ENCODE data around the gene RGS3. TPM values are rescaled to one million over a fixed set of nuclear protein-coding genes. Genes with fewer than 3 reads are reported as not detected.

Gene RGS3
- total and polyA plus RNA-seq, 10 of the 15 experiments (the other 5 are each of a cell fraction or from before 2014, with no cell fraction given): 2.9 to 138 (median 28.8) TPM

GRCh38 chr9:113603773-113604172 is 140.2 kb downstream of the RGS3 start (continued):
- TF ChIP-seq, protein P1, sequence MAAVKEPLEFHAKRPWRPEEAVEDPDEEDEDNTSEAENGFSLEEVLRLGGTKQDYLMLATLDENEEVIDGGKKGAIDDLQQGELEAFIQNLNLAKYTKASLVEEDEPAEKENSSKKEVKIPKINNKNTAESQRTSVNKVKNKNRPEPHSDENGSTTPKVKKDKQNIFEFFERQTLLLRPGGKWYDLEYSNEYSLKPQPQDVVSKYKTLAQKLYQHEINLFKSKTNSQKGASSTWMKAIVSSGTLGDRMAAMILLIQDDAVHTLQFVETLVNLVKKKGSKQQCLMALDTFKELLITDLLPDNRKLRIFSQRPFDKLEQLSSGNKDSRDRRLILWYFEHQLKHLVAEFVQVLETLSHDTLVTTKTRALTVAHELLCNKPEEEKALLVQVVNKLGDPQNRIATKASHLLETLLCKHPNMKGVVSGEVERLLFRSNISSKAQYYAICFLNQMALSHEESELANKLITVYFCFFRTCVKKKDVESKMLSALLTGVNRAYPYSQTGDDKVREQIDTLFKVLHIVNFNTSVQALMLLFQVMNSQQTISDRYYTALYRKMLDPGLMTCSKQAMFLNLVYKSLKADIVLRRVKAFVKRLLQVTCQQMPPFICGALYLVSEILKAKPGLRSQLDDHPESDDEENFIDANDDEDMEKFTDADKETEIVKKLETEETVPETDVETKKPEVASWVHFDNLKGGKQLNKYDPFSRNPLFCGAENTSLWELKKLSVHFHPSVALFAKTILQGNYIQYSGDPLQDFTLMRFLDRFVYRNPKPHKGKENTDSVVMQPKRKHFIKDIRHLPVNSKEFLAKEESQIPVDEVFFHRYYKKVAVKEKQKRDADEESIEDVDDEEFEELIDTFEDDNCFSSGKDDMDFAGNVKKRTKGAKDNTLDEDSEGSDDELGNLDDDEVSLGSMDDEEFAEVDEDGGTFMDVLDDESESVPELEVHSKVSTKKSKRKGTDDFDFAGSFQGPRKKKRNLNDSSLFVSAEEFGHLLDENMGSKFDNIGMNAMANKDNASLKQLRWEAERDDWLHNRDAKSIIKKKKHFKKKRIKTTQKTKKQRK (IDR thresholded peaks at IDR 0.05; ENCODE audit: low read depth, low read length): no peak
- TF ChIP-seq ZNF384 (IDR thresholded peaks at IDR 0.05; ENCODE audit: borderline replicate concordance, low read depth, low read length): no peak

DNA sequence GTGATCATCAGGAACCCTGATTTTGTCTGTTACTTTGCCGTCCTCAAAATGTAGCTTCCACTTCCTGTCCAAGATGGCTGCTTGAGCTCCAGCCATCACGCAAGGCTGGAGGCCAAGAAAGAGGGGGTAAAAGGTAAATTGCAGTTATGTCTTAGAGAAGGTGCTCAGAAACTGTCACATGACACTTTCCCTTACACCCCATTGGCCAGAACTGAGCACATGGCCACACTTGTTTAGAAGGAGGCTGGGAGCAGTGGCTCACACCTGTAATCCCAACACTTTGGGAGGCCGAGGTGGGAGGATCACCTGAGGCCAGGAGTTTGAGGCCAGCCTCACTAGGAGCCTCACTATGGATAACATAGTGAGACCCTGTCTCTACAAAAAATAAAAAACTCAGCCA is 140.9 kb downstream of the RGS3 start:
- H3K79me2 ChIP-seq (ENCODE audit: control insufficient read depth, insufficient read depth, low read length): no peaks in the 10 kb centered on the region
- H3K9me3 ChIP-seq (replicated peaks; ENCODE audit: control insufficient read depth, insufficient read depth, low read length): no peaks in the 10 kb centered on the region
- WGBS (ENCODE audit: insufficient coverage, insufficient replicate concordance, low lambda C conversion rate, missing lambda C conversion rate): 80% methylated on average over 3 of the region's 3 CpGs
- 0 out of 2 replicates have a peak, but pooled peaks have one; percentile 49 for TF ChIP-seq RAD51 (IDR thresholded peaks at IDR 0.05)
- TF ChIP-seq SMC3 (IDR thresholded peaks at IDR 0.05; ENCODE audit: borderline replicate concordance, low read length): no peak
- in situ Hi-C loops (cut with MboI): no loop called here
- DNase-seq (ENCODE audit: low read depth, low spot score): no peak
- H4K20me1 ChIP-seq (ENCODE audit: control insufficient read depth, insufficient read depth): no peaks in the 10 kb centered on the region
- H3K4me1 ChIP-seq (ENCODE audit: control insufficient read depth, insufficient read depth, low read length): peaks cover 7% of the 10 kb centered on the region; the same call in 1 of the 2 replicates
- ChIA-PET SMC1A (ENCODE audit: uncharacterized antibody, unreplicated experiment) (interaction anchor here (3.6 to 4.4 kb wide), 3 partner anchors 12 to 158 kb away, joined by 13 to 28 read pairs (median 23); no protein-coding TSS in a partner anchor), CTCF (interaction anchor here (1.0 to 6.1 kb wide), 2 partner anchors 22 to 52 kb away, joined by 3 to 62 read pairs; no protein-coding TSS in a partner anchor), RAD21 (ENCODE audit: unreplicated experiment) (interaction anchor here (1.3 to 3.6 kb wide), 2 partner anchors 15 to 51 kb away, joined by 3 to 22 read pairs; no protein-coding TSS in a partner anchor), POLR2A (no interaction called here)
- no TSS peak for BruUV-seq (replicated peaks)
- no peak for FAIRE-seq
- H3K27ac ChIP-seq (ENCODE audit: control insufficient read depth, insufficient read depth): no peak overlapping the region
- no peak overlapping the region for H3K4me3 ChIP-seq
- no peaks in the 10 kb centered on the region for H3K36me3 ChIP-seq (ENCODE audit: control insufficient read depth in 2 of 2, insufficient read depth in 2 of 2, low read length in 1 of 2)
- no peak for ATAC-seq
- H2AFZ ChIP-seq (ENCODE audit: control insufficient read depth, low read depth, low read length): no peak overlapping the region
- H3K27me3 ChIP-seq (replicated peaks in 1 of 2; ENCODE audit: control insufficient read depth in 2 of 2, insufficient read depth in 2 of 2, low read length in 1 of 2): no peaks in the 10 kb centered on the region
- intact Hi-C loops (cut with micrococcal nuclease; ENCODE audit: unreplicated experiment): no loop called here
- no peak overlapping the region for H3K4me2 ChIP-seq (ENCODE audit: control insufficient read depth, insufficient read depth)
- no peak overlapping the region for H3K9ac ChIP-seq (ENCODE audit: control insufficient read depth, insufficient read depth, low read length)

Measured in GM12878 (cell line).